ENCODE results near the gene TDP1. TPM values are rescaled to one million over a fixed set of nuclear protein-coding genes. Genes with fewer than 3 reads are reported as not detected.

Gene TDP1
- total RNA-seq, 2 experiments from 2014 or later: 79.1 to 86.7 TPM

DNA sequence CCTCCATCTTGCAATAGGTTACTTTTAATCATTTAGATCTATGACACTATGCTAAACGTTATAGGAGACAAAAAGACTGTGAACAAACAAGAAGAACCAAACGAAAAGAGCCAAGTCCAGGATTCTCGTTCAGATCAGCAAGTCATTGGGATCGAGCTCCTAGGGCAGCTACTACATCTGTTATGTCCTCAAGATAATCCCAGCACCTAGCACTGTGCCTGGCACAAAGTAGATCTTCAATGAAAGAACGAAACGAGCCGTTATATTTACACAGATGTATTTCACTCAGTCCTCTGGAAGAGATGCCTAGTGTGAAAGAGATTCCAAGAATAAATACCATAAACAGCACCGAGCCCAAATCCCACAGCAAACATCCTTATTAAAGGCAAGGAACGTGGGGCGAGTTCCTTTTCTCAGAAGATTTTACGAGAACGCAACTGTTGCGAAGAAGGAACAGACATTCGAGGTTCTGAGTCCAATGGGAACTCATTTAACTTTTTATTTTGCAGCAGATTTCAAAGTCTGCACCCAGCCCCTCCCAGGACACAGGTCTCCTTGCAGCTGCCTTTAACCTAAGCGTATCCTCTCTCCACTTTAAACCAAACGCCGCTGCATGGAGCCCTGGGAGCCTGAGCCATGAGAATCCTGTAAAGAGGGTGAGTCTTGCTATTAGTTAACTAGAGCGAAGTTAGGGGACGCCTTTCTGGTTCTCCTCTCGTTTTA, 544 bp upstream of the TDP1 start:
- Mint-ChIP-seq H3K36me3 (peaks cover 25% of the 10 kb centered on the region), H3K4me3 (peak overlapping the region; percentile 94), H3K27ac (peak overlapping the region; percentile 87), H3K27me3 (no peaks in the 10 kb centered on the region), H3K4me1 (peaks cover 35% of the 10 kb centered on the region), H3K9me3 (no peaks in the 10 kb centered on the region)
- POLR2A ChIA-PET: interaction anchor here (0.9 to 3.0 kb wide), 5 partner anchors 16 to 612 kb away, joined by 3 to 13 read pairs (median 4); no protein-coding TSS in a partner anchor
- peak; percentile 9 for ATAC-seq (ENCODE audit: low read depth)
- no peak for DNase-seq

DNA sequence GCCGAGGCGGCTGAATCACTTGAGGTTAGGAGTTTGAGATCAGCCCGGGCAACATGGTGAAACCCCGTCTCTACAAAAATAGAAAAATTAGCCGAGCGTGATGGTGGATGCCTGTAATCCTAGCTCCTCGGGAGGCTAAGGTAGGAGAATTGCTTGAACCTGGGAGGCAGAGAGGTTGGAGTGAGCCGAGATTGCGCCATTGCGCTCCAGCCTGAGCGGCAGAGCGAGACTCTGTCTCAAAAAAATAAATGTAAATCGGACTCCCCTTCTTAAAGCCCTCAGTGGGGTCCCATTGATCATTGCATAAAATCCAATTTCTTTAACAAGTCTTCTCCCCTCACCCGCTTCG, 908 bp downstream of the TDP1 start:
- DNase-seq (no peak), ATAC-seq (ENCODE audit: low read depth) (no peak)
- no peaks in the 10 kb centered on the region for H3K27me3 Mint-ChIP-seq
- no peaks in the 10 kb centered on the region for H3K9me3 Mint-ChIP-seq
- H3K36me3 Mint-ChIP-seq: peaks cover 27% of the 10 kb centered on the region
- H3K4me3 Mint-ChIP-seq: peak overlapping the region; percentile 92
- H3K27ac Mint-ChIP-seq: peak overlapping the region; percentile 95
- H3K4me1 Mint-ChIP-seq: peaks cover 47% of the 10 kb centered on the region
- POLR2A ChIA-PET: interaction anchor here (0.6 to 3.0 kb wide), 11 partner anchors 10 to 1164 kb away, joined by 3 to 13 read pairs (median 3); partner anchors contain the start of genes EML5 and PSMC1

DNA sequence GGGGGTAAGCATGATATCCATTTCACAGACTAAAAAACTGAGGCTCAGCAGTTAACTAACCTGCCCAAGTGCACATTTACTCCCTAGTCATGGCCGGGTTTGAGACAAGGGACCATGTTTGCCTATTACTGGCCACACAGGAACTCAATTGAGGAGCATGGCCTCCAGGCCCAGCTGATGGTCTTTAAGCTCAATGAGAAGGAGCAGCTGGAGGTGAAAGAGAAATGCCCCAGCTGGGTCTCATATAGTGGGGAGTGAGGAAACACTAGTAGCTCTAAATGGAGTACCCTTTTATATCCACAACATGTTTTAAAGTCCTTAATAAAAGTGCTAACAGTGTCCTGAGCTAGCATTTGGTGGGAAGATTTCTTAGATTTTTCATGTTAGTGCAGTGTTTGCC, 1.6 kb downstream of the TDP1 start:
- no peak for ATAC-seq (ENCODE audit: low read depth)
- POLR2A ChIA-PET: no interaction called here
- no peak for DNase-seq
- Mint-ChIP-seq H3K4me3 (peak overlapping the region; percentile 92), H3K4me1 (peaks cover 47% of the 10 kb centered on the region), H3K9me3 (no peaks in the 10 kb centered on the region), H3K36me3 (peaks cover 28% of the 10 kb centered on the region), H3K27ac (peak overlapping the region; percentile 95), H3K27me3 (no peaks in the 10 kb centered on the region)

DNA sequence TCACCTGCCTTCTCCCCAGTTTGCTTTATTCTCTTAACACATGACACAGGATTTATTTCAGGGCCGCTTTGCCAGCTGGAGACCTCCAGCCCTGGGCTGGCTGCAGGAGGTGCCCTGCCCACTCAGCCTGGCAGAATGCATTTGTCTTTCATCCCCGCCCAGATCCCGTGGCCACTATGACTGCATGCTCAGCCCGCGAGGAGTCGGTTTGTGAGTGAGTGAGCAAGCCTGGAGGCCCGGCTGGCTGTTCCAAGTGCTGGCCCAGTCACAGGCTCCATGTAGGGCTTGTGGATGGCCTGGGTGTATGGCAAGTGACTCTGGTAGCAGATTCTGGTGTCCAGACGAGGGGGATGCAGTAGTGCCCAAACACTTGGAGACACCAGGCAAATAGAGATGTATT, 2.1 kb downstream of the TDP1 start:
- Mint-ChIP-seq H3K4me1 (peaks cover 47% of the 10 kb centered on the region), H3K27ac (peak overlapping the region; percentile 95), H3K4me3 (peak overlapping the region; percentile 92), H3K27me3 (no peaks in the 10 kb centered on the region), H3K36me3 (peaks cover 28% of the 10 kb centered on the region), H3K9me3 (no peaks in the 10 kb centered on the region)
- ATAC-seq (ENCODE audit: low read depth) (no peak), DNase-seq (no peak)
- POLR2A ChIA-PET: no interaction called here

DNA sequence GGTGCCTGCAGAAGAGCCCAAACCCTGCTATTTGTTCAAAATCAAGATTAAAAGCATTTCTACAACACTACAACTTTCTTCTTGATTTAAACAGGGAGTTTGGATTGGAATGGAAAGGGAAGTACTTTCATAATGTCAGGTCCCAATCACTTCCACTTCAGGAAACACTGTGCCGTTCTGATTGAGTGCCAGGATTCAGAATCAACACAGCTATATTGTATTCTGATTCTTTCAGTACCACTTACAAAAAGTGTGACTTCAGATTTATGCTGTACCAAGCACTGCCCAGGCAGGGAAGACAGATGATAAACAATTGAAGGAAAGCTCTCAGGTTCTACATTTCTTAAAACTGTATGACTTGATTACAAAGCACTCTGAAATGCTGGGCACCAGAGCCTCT, 3.2 kb downstream of the TDP1 start:
- Mint-ChIP-seq H3K4me1 (peaks cover 44% of the 10 kb centered on the region), H3K27me3 (no peaks in the 10 kb centered on the region), H3K9me3 (no peaks in the 10 kb centered on the region), H3K36me3 (peaks cover 34% of the 10 kb centered on the region), H3K27ac (peak overlapping the region; percentile 58), H3K4me3 (peak overlapping the region; percentile 41)
- POLR2A ChIA-PET: no interaction called here
- DNase-seq: no peak
- ATAC-seq (ENCODE audit: low read depth): no peak

DNA sequence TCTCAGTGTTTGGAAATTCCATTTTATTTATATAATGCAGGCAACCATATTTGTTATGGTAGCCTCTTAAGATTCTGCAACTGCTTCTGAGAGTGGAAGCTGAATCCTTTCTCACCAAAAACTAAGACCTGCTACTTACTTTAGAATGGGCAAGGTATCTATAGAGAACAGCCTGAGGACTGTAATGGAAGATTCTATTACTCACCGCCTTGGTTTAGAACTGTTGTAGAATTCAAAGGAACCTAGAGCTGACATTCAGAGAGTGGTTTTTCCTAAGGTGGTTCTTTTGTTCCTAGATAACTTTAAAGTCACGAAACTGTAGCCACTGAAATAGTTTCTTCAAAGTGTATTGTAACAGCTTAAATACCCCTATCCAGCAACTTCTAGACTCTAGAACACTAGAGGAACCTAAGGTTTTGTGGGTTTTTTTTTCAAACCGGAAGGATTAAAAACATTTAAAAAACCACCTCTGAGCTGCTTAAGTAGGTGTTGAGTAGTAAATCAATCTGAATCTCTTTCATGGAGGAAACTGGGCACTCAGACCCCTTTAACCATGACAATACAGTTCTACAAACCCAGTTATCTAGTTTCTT, 4.2 kb downstream of the TDP1 start:
- Mint-ChIP-seq H3K4me3 (peak overlapping the region; percentile 69), H3K4me1 (peaks cover 48% of the 10 kb centered on the region), H3K9me3 (no peaks in the 10 kb centered on the region), H3K36me3 (peaks cover 37% of the 10 kb centered on the region), H3K27me3 (no peaks in the 10 kb centered on the region), H3K27ac (peak overlapping the region; percentile 91)
- POLR2A ChIA-PET: interaction anchor here (0.6 to 1.2 kb wide), 2 partner anchors 424 to 1171 kb away, joined by 3 to 4 read pairs; no protein-coding TSS in a partner anchor
- DNase-seq (no peak), ATAC-seq (ENCODE audit: low read depth) (peak; percentile 23)

DNA sequence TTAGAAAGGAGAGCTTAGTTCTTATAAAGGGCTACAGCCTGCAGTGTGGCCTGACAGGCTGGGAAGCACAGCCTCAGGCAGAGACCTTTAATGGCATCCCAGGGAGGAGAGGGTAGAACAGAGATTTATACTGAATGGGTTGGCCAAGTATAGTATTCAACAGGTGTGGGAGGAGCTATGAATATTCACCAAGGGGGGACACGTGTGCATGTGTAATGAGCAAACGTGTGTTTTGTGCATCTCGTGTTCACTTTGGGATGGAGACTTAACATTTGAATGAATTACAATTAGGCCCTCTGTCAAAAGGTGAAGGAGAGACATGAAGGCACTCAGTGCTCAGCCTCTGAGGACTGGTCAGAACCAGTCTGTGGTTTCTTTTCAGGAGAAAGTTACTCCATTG, 5.2 kb downstream of the TDP1 start:
- POLR2A ChIA-PET: interaction anchor here (1.2 kb wide), 1 partner anchor 423 kb away, joined by 3 read pairs; no protein-coding TSS in a partner anchor
- no peaks in the 10 kb centered on the region for H3K27me3 Mint-ChIP-seq
- ATAC-seq (ENCODE audit: low read depth): no peak

DNA sequence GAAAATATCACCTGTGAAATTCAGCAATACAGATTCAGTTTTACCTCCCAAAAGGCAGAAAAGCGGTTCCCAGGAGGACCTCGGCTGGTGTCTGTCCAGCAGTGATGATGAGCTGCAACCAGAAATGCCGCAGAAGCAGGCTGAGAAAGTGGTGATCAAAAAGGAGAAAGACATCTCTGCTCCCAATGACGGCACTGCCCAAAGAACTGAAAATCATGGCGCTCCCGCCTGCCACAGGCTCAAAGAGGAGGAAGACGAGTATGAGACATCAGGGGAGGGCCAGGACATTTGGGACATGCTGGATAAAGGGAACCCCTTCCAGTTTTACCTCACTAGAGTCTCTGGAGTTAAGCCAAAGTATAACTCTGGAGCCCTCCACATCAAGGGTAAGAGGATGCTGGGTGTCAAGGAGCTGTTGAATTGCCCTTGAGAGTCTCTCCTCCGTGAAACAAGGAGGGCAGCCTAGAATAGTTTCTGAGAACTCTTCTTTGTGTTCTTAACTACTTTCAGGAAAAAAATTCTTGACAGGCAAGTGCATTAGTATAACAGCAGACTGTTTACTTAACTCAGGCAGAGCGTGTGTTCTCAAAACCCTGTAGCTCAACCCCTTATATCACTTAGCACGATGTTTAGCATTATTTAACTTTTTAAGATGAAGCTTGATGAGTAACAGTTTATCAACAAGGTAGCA, 7.7 kb downstream of the TDP1 start:
- peaks cover 32% of the 10 kb centered on the region for H3K36me3 Mint-ChIP-seq
- POLR2A ChIA-PET: no interaction called here
- no peaks in the 10 kb centered on the region for H3K27me3 Mint-ChIP-seq
- no peaks in the 10 kb centered on the region for H3K9me3 Mint-ChIP-seq
- peaks cover 30% of the 10 kb centered on the region for H3K4me1 Mint-ChIP-seq
- no peak overlapping the region for H3K4me3 Mint-ChIP-seq
- ATAC-seq (ENCODE audit: low read depth) (no peak), DNase-seq (no peak)
- no peak overlapping the region for H3K27ac Mint-ChIP-seq

More for the DNA sequence above, 5.2 kb downstream of the TDP1 start:
- peak overlapping the region; percentile 91 for H3K27ac Mint-ChIP-seq
- H3K4me1 Mint-ChIP-seq: peaks cover 48% of the 10 kb centered on the region
- H3K36me3 Mint-ChIP-seq: peaks cover 38% of the 10 kb centered on the region
- no peak for DNase-seq
- no peaks in the 10 kb centered on the region for H3K9me3 Mint-ChIP-seq
- no peak overlapping the region for H3K4me3 Mint-ChIP-seq

DNA sequence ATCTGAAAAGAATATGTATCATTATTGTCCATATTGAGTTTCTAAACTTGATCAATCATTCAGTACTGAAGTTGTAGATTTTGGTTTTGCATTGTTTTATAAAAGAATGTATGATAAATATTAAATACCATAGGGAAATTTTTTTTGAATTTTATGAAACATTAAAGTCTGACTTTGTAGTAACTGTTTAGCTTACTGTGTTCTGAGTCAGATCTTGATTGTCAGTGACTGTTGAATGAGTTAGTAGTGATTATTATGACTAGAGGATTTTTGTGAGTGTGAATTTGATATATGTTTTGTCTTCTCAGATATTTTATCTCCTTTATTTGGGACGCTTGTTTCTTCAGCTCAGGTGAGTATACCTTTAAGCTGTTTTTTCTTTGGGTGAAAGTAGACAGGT, 10.1 kb downstream of the TDP1 start:
- ATAC-seq (ENCODE audit: low read depth) (no peak), DNase-seq (no peak)
- Mint-ChIP-seq H3K9me3 (no peaks in the 10 kb centered on the region), H3K27me3 (no peaks in the 10 kb centered on the region), H3K27ac (no peak overlapping the region), H3K4me1 (peaks cover 15% of the 10 kb centered on the region), H3K4me3 (no peak overlapping the region), H3K36me3 (peaks cover 32% of the 10 kb centered on the region)
- POLR2A ChIA-PET: no interaction called here

DNA sequence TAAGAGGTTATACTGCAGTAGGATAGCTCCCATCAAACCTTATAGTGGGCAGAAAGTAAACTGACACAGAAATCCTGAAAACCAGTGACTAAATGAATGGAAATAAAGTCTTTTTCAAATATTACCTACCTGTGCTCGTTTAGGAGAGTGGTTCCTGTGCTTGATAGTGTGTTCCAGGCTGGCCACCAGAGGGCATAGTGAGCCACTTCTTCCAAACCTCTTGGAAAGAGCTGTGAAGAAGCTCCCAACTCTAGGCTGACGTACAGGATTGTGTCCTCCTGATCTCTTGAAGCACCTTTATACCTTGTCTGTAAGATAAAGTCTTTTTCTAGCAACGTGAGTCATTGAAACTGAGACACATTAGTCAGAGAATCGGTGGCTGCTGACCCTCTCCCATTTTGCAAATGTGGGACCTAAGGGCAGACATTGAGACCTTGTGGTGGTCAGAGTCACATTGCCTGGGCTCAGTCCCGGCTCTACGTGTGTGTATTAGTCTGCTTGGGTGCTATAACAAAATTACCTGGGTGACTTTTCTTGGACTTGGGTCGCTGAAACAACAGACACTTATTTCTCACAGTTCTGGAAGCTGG, 17.6 kb downstream of the TDP1 start:
- DNase-seq (peak; percentile 38), ATAC-seq (ENCODE audit: low read depth) (no peak)
- no peak overlapping the region for H3K27ac Mint-ChIP-seq
- H3K36me3 Mint-ChIP-seq: peaks cover 12% of the 10 kb centered on the region
- H3K27me3 Mint-ChIP-seq: no peaks in the 10 kb centered on the region
- H3K4me3 Mint-ChIP-seq: no peak overlapping the region
- POLR2A ChIA-PET: interaction anchor here (0.5 to 1.3 kb wide), 3 partner anchors 17 to 1187 kb away, joined by 3 to 5 read pairs (median 3); partner anchors contain the start of gene KCNK13
- peaks cover 2% of the 10 kb centered on the region for H3K4me1 Mint-ChIP-seq
- H3K9me3 Mint-ChIP-seq: no peaks in the 10 kb centered on the region

DNA sequence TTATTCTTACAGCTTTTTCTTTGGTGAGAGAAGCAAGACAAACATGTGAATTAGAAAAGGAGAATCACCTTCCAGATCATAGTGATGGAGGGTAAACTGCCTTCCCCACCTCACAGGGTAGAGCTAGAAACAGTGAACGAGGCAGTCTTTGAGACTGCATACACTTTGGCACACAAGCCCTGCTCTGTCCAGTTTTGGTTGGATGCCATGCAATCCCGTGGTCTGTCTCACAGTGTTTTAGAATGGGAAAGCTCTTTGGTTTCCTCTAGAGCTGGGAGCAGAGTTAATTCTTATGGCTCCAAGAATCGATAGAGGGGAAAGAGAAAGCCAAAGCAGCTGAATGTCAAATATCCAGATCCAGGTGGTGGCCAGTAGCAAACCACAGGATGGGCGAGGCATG, 21.9 kb downstream of the TDP1 start:
- Mint-ChIP-seq H3K9me3 (no peaks in the 10 kb centered on the region), H3K36me3 (peaks cover 5% of the 10 kb centered on the region), H3K4me1 (no peaks in the 10 kb centered on the region), H3K27ac (no peak overlapping the region), H3K27me3 (no peaks in the 10 kb centered on the region), H3K4me3 (no peak overlapping the region)
- no peak for DNase-seq
- ATAC-seq (ENCODE audit: low read depth): no peak
- POLR2A ChIA-PET: interaction anchor here (0.9 kb wide), 1 partner anchor 21 kb away, joined by 3 read pairs; no protein-coding TSS in a partner anchor

DNA sequence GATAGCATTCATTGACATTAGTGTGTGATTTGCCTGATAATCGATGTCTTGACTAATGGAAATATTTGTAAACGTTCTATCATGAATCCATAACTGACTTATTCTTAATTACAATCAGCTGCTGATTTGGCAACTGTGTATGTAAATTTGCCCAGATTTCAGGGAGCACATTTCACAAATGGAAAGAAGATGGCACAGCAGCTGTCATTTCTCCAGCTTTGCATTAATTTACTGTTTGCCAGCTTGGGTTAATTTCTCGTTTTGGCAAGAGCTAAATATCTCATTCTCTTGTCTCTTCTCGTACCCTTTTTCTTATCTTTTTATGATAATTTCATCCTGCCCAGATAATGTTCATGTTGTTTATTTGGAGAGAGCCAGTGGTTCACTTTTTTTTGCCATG, 22.9 kb downstream of the TDP1 start:
- no peak for ATAC-seq (ENCODE audit: low read depth)
- no peaks in the 10 kb centered on the region for H3K9me3 Mint-ChIP-seq
- H3K4me3 Mint-ChIP-seq: no peak overlapping the region
- no peak overlapping the region for H3K27ac Mint-ChIP-seq
- POLR2A ChIA-PET: no interaction called here
- peaks cover 5% of the 10 kb centered on the region for H3K36me3 Mint-ChIP-seq
- no peak for DNase-seq
- H3K4me1 Mint-ChIP-seq: no peaks in the 10 kb centered on the region
- no peaks in the 10 kb centered on the region for H3K27me3 Mint-ChIP-seq

DNA sequence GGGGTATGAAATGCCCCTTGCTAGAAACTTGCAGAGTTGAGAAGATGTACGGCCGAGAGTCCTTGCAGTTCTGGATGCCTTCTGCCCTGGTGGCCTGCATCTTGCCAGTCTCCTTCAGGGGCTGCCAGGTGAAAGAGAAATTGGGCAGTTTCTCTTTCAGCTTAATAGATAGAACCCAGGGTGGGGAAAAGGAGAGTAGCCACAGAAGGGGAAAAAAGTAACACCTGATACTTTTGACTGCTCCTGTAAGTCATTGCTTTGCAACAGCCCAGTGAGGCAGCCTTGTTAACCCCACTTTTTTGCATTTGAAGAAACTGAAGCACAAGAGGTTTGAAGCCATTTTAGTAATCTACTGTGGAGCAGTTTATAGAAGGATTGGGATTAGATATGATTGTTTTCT, 27.6 kb downstream of the TDP1 start:
- no peaks in the 10 kb centered on the region for H3K9me3 Mint-ChIP-seq
- H3K27me3 Mint-ChIP-seq: no peaks in the 10 kb centered on the region
- DNase-seq (no peak), ATAC-seq (ENCODE audit: low read depth) (no peak)
- H3K4me3 Mint-ChIP-seq: no peak overlapping the region
- no peak overlapping the region for H3K27ac Mint-ChIP-seq
- POLR2A ChIA-PET: no interaction called here
- H3K4me1 Mint-ChIP-seq: no peaks in the 10 kb centered on the region
- peaks cover 16% of the 10 kb centered on the region for H3K36me3 Mint-ChIP-seq
